Osteoblast (primary cell): ENCODE results near the gene TUBB3. TPM values are rescaled to one million over a fixed set of nuclear protein-coding genes. Genes with fewer than 3 reads are reported as not detected.

Source experiments
- DNase-seq: peaks from one replicate; pipeline ENCODE4 v3.0.0; 2011; ENCODE audit warnings: low spot score, mixed read lengths; ENCODE audit not compliant: insufficient read length; ENCODE audit errors: missing footprints
- H2AFZ ChIP-seq: 2 replicates; pipeline ENCODE4 v1.6.0; 2011; ENCODE audit warnings: mild to moderate bottlenecking, low read length
- H3K27ac ChIP-seq: 2 replicates; pipeline ENCODE4 v1.5.1; 2011; ENCODE audit warnings: mild to moderate bottlenecking, low read depth, low read length, moderate library complexity
- H3K27me3 ChIP-seq: 2 replicates; pipeline ENCODE4 v1.6.0; 2012; ENCODE audit warnings: mild to moderate bottlenecking, control low read depth, inconsistent platforms, low read length, moderate library complexity; ENCODE audit not compliant: insufficient read depth
- H3K36me3 ChIP-seq: 2 replicates; pipeline ENCODE4 v1.5.1; 2011; ENCODE audit warnings: mild to moderate bottlenecking, low read length, control low read depth, moderate library complexity; ENCODE audit not compliant: insufficient read depth
- H3K4me1 ChIP-seq: 2 replicates; pipeline ENCODE4 v1.5.1; 2011; ENCODE audit warnings: mild to moderate bottlenecking, low read length, control low read depth, moderate library complexity; ENCODE audit not compliant: insufficient read depth
- H3K4me2 ChIP-seq: 2 replicates; pipeline ENCODE4 v1.6.0; 2011; ENCODE audit warnings: mild to moderate bottlenecking, low read length; ENCODE audit not compliant: insufficient read depth
- H3K4me3 ChIP-seq: fragments of 200-600 bp; sonication (generic); 3 replicates; pipeline ENCODE4 v1.5.1; 2012; ENCODE audit warnings: mild to moderate bottlenecking, low read length, inconsistent platforms; ENCODE audit not compliant: insufficient read depth
- H3K79me2 ChIP-seq: 2 replicates; pipeline ENCODE4 v1.6.0; 2012; ENCODE audit warnings: mild to moderate bottlenecking, low read length, control low read depth, inconsistent platforms; ENCODE audit not compliant: insufficient read depth
- H3K9me3 ChIP-seq: 2 replicates; pipeline ENCODE4 v1.5.1; 2011; ENCODE audit warnings: low read depth, low read length, control low read depth
- H4K20me1 ChIP-seq: 2 replicates; pipeline ENCODE4 v1.6.0; 2012; ENCODE audit warnings: mild to moderate bottlenecking, low read length, control low read depth; ENCODE audit not compliant: insufficient read depth
- CTCF ChIP-seq: IDR thresholded peaks from 2 replicates; pipeline ENCODE4 v1.5.1; 2011; ENCODE audit warnings: mild to moderate bottlenecking, low read depth, low read length, moderate library complexity; ENCODE audit errors: extremely low read depth
- total RNA-seq: library from RNA; depleted of rRNA; stranded (reverse); fragments of >200 nt; gene quantifications from 2 replicates; pipeline ENCODE4 v1.2.3, GENCODE V29; 2012

The TUBB3 gene
- total RNA-seq, 1 donor = 166 TPM

GRCh38 chr16:89936034-89936433, 12.9 kb downstream of the TUBB3 start:
- Histone ChIP-seq H4K20me1 (peaks cover 34% of the 10 kb centered on the region), H3K36me3 (peaks cover 44% of the 10 kb centered on the region), H2AFZ (no peak overlapping the region), H3K79me2 (peaks cover 11% of the 10 kb centered on the region), H3K27ac (no peak overlapping the region), H3K4me2 (no peak overlapping the region), H3K27me3 (no peaks in the 10 kb centered on the region), H3K9me3 (no peaks in the 10 kb centered on the region), H3K4me3 (no peak overlapping the region), H3K4me1 (no peaks in the 10 kb centered on the region)
- DNase-seq = peak; percentile 41
- no peak for TF ChIP-seq CTCF

GRCh38 chr16:89936508-89936907, 13.4 kb downstream of the TUBB3 start:
- peak; percentile 54 for DNase-seq
- no peaks in the 10 kb centered on the region for H3K4me1 ChIP-seq
- H3K27me3 ChIP-seq = no peaks in the 10 kb centered on the region
- H3K9me3 ChIP-seq = no peaks in the 10 kb centered on the region
- no peak overlapping the region for H3K4me3 ChIP-seq
- peaks cover 39% of the 10 kb centered on the region for H3K36me3 ChIP-seq
- peaks cover 30% of the 10 kb centered on the region for H4K20me1 ChIP-seq
- H3K27ac ChIP-seq = no peak overlapping the region
- H3K79me2 ChIP-seq = peaks cover 6% of the 10 kb centered on the region
- no peak for TF ChIP-seq CTCF
- H2AFZ ChIP-seq = no peak overlapping the region
- H3K4me2 ChIP-seq = no peak overlapping the region

- H3K79me2 ChIP-seq = peaks cover 1% of the 10 kb centered on the region
- H3K4me1 ChIP-seq = no peaks in the 10 kb centered on the region
- H3K4me3 ChIP-seq = no peak overlapping the region
- H3K27ac ChIP-seq = no peak overlapping the region
- no peak for TF ChIP-seq CTCF
- peaks cover 34% of the 10 kb centered on the region for H3K36me3 ChIP-seq
- no peaks in the 10 kb centered on the region for H3K9me3 ChIP-seq
- H2AFZ ChIP-seq = no peak overlapping the region
- peak; percentile 51 for DNase-seq
- no peak overlapping the region for H3K4me2 ChIP-seq
- H3K27me3 ChIP-seq = no peaks in the 10 kb centered on the region
- H4K20me1 ChIP-seq = peaks cover 25% of the 10 kb centered on the region
Measured at GRCh38 chr16:89936981-89937380, 13.8 kb downstream of the TUBB3 start.

GRCh38 chr16:89938175-89938885, 15.2 kb downstream of the TUBB3 start:
- no peak overlapping the region for H2AFZ ChIP-seq
- no peaks in the 10 kb centered on the region for H3K27me3 ChIP-seq
- H4K20me1 ChIP-seq = peaks cover 13% of the 10 kb centered on the region
- H3K4me2 ChIP-seq = no peak overlapping the region
- no peaks in the 10 kb centered on the region for H3K4me1 ChIP-seq
- no peaks in the 10 kb centered on the region for H3K9me3 ChIP-seq
- H3K27ac ChIP-seq = no peak overlapping the region
- peak; percentile 54 for DNase-seq
- H3K36me3 ChIP-seq = peaks cover 21% of the 10 kb centered on the region
- no peaks in the 10 kb centered on the region for H3K79me2 ChIP-seq
- H3K4me3 ChIP-seq = no peak overlapping the region
- no peak for TF ChIP-seq CTCF
